SK-N-SH treated with all-trans-retinoic acid at 6 μM for 48 hours (cell line): ENCODE data around the gene HHAT.

Source experiments
- ATAC-seq: fragments of 200-7000 bp; cut with Tn5 transposase; 3 replicates; pipeline ENCODE4 v1.9.1; 2020; ENCODE audit warnings: mild to moderate bottlenecking, moderate library complexity
- ARNTL ChIP-seq: fragments of 450-650 bp; formaldehyde crosslinking; IDR thresholded peaks from 2 replicates; pipeline ENCODE4 v1.5.0; 2020; ENCODE audit warnings: low read depth, mild to moderate bottlenecking, moderate library complexity, borderline replicate concordance
- BACH2 ChIP-seq: fragments of 250-450 bp; sonication (Bioruptor Pico); IDR thresholded peaks from 2 replicates; pipeline ENCODE4 v1.9.0; 2021; ENCODE audit warnings: mild to moderate bottlenecking, borderline replicate concordance
- CSDC2 ChIP-seq: fragments of 250-450 bp; sonication (Bioruptor Pico); IDR thresholded peaks from 2 replicates; pipeline ENCODE4 v1.5.0; 2020; ENCODE audit warnings: mild to moderate bottlenecking, moderate library complexity
- ESRRG ChIP-seq: fragments of 250-450 bp; sonication (Bioruptor Pico); IDR thresholded peaks from 2 replicates; pipeline ENCODE4 v1.6.1; 2021; ENCODE audit warnings: mild to moderate bottlenecking
- GLIS3 ChIP-seq: fragments of 250-450 bp; sonication (Bioruptor Pico); IDR thresholded peaks from 2 replicates; pipeline ENCODE4 v1.5.0; 2020; ENCODE audit warnings: mild to moderate bottlenecking, moderate library complexity
- ISL1 ChIP-seq: fragments of 250-450 bp; sonication (Bioruptor Pico); IDR thresholded peaks from 2 replicates; pipeline ENCODE4 v2.1.2; 2022; ENCODE audit warnings: mild to moderate bottlenecking, moderate library complexity
- OSR1 ChIP-seq: fragments of 250-450 bp; sonication (Bioruptor Pico); IDR thresholded peaks from 2 replicates; pipeline ENCODE4 v1.8.0; 2022; ENCODE audit warnings: moderate library complexity, mild to moderate bottlenecking, inconsistent platforms
- PPARA ChIP-seq: fragments of 250-450 bp; sonication (Bioruptor Pico); IDR thresholded peaks from 2 replicates; pipeline ENCODE4 v1.5.0; 2020; ENCODE audit warnings: mild to moderate bottlenecking, borderline replicate concordance
- RARB ChIP-seq: fragments of 250-450 bp; sonication (Bioruptor Pico); IDR thresholded peaks from 2 replicates; pipeline ENCODE4 v1.8.0; 2021; ENCODE audit warnings: mild to moderate bottlenecking, moderate library complexity
- TCF4 ChIP-seq: fragments of 250-450 bp; sonication (Bioruptor Pico); IDR thresholded peaks from 2 replicates; pipeline ENCODE4 v1.8.0; 2021; ENCODE audit warnings: mild to moderate bottlenecking, moderate library complexity, borderline replicate concordance
- TOX ChIP-seq: fragments of 250-450 bp; sonication (Bioruptor Pico); IDR thresholded peaks from 2 replicates; pipeline ENCODE4 v1.8.0; 2021; ENCODE audit warnings: mild to moderate bottlenecking, moderate library complexity, borderline replicate concordance
- ZC3H10 ChIP-seq: fragments of 250-450 bp; sonication (Bioruptor Pico); IDR thresholded peaks from 2 replicates; pipeline ENCODE4 v1.5.1; 2021; ENCODE audit warnings: mild to moderate bottlenecking, moderate library complexity
- ZNF565 ChIP-seq: fragments of 450-650 bp; formaldehyde crosslinking; conservative IDR thresholded peaks from 2 replicates; pipeline ENCODE4 v1.5.0; 2020; ENCODE audit warnings: low read depth, mild to moderate bottlenecking, moderate library complexity
- ZNF8 ChIP-seq: fragments of 450-650 bp; formaldehyde crosslinking; IDR thresholded peaks from 2 replicates; pipeline ENCODE4 v1.5.0; 2020; ENCODE audit warnings: mild to moderate bottlenecking, moderate library complexity
- TF ChIP-seq, protein P1 (sequence below): fragments of 250-450 bp; sonication (Bioruptor Pico); IDR thresholded peaks from 2 replicates; pipeline ENCODE4 v1.8.0; 2021; ENCODE audit warnings: low read depth, mild to moderate bottlenecking, moderate library complexity, borderline replicate concordance
- TF ChIP-seq, protein P2 (sequence below): fragments of 250-450 bp; sonication (Bioruptor Pico); IDR thresholded peaks from 2 replicates; pipeline ENCODE4 v1.8.0; 2020; ENCODE audit warnings: mild to moderate bottlenecking, moderate library complexity, borderline replicate concordance
- TF ChIP-seq, protein P3 (sequence below): fragments of 250-450 bp; sonication (Bioruptor Pico); IDR thresholded peaks from 2 replicates; pipeline ENCODE4 v1.5.1; 2020; ENCODE audit warnings: low read depth, mild to moderate bottlenecking, moderate library complexity
- TF ChIP-seq, protein P4 (sequence below): fragments of 250-450 bp; sonication (Bioruptor Pico); IDR thresholded peaks from 2 replicates; pipeline ENCODE4 v1.5.1; 2021; ENCODE audit warnings: mild to moderate bottlenecking, moderate library complexity

The HHAT gene

DNA sequence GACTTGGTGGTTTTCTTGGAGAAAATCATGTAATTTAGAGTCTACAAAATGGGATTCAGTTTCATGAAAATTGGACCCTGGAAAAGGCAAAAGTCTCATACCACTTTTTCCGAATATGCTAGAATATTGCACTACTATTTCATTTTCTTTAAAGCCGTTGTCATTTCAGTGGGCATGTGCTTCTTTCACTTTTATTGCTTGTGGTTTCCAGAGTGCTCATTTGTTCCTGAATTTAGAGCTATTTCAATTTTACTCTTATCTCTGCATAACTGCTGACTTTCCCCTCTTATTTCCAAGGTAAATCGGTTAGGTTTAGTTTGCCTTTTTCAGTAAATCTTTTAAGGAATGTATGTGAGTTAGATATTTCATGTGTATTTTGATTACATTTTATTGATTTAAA, 11.6 kb downstream of the HHAT start:
- TF ChIP-seq, protein P1, sequence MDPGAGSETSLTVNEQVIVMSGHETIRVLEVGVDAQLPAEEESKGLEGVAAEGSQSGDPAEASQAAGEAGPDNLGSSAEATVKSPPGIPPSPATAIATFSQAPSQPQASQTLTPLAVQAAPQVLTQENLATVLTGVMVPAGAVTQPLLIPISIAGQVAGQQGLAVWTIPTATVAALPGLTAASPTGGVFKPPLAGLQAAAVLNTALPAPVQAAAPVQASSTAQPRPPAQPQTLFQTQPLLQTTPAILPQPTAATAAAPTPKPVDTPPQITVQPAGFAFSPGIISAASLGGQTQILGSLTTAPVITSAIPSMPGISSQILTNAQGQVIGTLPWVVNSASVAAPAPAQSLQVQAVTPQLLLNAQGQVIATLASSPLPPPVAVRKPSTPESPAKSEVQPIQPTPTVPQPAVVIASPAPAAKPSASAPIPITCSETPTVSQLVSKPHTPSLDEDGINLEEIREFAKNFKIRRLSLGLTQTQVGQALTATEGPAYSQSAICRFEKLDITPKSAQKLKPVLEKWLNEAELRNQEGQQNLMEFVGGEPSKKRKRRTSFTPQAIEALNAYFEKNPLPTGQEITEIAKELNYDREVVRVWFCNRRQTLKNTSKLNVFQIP: no peak
- no peak for TF ChIP-seq TCF4
- TF ChIP-seq ISL1 (CRISPR knock-in tag): no peak
- TF ChIP-seq PPARA: no peak
- no peak for TF ChIP-seq CSDC2 (CRISPR knock-in tag)
- TF ChIP-seq OSR1: no peak
- ATAC-seq: no peak

DNA sequence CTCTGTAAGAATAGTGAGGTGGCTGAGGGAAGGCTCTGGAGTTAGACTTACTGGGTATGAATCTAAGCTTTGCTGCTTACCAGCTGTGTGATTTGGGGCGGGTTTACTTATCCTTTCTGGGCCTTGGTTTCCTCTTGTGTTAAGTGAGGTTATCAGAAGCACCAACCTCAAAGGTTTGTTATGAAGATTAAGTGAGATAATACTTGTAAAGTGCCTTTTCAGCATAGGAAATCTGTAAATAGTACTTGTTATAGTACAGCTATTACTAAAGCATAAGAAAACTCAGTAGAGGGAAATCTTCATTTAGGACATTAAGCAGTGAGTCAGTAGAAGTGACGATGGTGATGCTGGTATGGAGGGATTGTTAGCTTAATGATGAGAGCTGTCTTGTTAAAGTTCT, 12.1 kb downstream of the HHAT start:
- no peak for ATAC-seq
- TF ChIP-seq, protein P1: no peak
- TF ChIP-seq PPARA (no peak), ZNF8 (CRISPR knock-in tag) (no peak), GLIS3 (CRISPR knock-in tag) (no peak), BACH2 (CRISPR knock-in tag) (no peak), ZC3H10 (CRISPR knock-in tag) (no peak), RARB (CRISPR knock-in tag) (no peak), TOX (CRISPR knock-in tag) (no peak), TCF4 (no peak)
- TF ChIP-seq, protein P2, sequence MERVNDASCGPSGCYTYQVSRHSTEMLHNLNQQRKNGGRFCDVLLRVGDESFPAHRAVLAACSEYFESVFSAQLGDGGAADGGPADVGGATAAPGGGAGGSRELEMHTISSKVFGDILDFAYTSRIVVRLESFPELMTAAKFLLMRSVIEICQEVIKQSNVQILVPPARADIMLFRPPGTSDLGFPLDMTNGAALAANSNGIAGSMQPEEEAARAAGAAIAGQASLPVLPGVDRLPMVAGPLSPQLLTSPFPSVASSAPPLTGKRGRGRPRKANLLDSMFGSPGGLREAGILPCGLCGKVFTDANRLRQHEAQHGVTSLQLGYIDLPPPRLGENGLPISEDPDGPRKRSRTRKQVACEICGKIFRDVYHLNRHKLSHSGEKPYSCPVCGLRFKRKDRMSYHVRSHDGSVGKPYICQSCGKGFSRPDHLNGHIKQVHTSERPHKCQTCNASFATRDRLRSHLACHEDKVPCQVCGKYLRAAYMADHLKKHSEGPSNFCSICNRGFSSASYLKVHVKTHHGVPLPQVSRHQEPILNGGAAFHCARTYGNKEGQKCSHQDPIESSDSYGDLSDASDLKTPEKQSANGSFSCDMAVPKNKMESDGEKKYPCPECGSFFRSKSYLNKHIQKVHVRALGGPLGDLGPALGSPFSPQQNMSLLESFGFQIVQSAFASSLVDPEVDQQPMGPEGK: no peak
- TF ChIP-seq, protein P3, sequence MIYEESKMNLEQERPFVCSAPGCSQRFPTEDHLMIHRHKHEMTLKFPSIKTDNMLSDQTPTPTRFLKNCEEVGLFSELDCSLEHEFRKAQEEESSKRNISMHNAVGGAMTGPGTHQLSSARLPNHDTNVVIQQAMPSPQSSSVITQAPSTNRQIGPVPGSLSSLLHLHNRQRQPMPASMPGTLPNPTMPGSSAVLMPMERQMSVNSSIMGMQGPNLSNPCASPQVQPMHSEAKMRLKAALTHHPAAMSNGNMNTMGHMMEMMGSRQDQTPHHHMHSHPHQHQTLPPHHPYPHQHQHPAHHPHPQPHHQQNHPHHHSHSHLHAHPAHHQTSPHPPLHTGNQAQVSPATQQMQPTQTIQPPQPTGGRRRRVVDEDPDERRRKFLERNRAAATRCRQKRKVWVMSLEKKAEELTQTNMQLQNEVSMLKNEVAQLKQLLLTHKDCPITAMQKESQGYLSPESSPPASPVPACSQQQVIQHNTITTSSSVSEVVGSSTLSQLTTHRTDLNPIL (CRISPR knock-in tag): no peak

DNA sequence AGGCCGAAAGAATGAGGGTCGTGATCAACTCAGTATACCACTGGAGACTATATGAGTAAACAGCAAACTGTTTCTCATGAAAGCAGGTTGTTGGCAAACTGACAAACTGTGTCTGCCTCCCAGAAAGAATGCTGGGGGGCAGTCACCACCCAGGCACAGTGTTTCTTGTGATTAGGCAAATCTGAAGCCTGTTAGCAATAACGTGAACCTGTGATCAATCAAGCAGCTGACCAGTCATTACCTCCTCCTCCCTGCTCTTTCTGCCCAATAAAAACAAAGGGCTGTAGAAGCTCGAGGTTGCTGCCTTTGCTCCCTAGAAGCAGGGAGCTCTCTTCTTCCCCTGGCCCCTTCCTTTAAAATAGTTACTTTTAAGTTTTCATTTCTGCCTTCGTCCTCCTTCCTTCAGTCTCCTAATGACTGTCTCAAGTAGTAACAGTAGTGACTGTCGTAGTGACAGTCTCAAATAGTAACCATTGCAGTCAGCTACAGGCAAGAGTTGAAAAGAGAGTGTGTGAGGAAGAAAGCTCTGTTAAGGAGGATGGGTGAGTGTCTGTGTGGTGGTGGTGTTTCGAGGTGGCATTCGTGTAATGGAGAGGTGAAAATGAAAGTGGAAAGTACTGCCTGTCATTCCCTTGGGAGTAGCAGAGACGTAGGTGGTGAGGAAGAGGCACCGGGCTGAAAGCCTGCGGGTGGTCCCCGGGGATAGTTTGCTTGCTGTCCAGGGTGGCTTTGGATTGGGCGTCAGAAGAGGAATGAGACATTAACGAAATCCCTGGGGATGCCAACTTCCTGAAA, 14.5 kb downstream of the HHAT start:
- ATAC-seq: peak; percentile 28
- TF ChIP-seq TCF4 (no peak), ESRRG (no peak), ISL1 (CRISPR knock-in tag) (no peak), BACH2 (CRISPR knock-in tag) (no peak), GLIS3 (CRISPR knock-in tag) (no peak)
- TF ChIP-seq, protein P2: no peak

DNA sequence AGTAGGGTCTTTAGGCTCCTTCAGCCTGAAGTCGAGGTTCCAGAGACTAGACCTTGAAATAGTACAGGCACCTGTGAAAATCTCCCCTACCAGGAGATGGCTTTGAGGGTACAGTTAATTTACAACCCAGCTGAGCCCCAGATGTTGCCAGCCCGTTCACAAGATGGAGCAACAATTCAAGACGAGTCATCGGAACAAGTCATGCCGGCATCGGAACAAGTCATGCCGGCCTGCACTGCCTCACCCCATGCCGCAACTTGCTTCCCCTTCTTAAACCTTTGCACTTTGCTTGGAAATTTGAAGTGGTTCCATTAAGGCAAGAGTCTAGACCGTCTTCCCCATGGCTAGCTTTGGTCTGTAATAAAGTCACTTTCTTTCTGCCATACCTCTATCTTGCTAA, 16.0 kb downstream of the HHAT start:
- no peak for ATAC-seq
- TF ChIP-seq BACH2 (CRISPR knock-in tag) (no peak), ZNF8 (CRISPR knock-in tag) (no peak), ARNTL (CRISPR knock-in tag) (no peak), ESRRG (no peak), ZNF565 (CRISPR knock-in tag) (no peak), GLIS3 (CRISPR knock-in tag) (no peak), TCF4 (no peak), PPARA (no peak), ZC3H10 (CRISPR knock-in tag) (no peak)
- TF ChIP-seq, protein P1: no peak
- TF ChIP-seq, protein P3 (CRISPR knock-in tag): no peak
- TF ChIP-seq, protein P4, sequence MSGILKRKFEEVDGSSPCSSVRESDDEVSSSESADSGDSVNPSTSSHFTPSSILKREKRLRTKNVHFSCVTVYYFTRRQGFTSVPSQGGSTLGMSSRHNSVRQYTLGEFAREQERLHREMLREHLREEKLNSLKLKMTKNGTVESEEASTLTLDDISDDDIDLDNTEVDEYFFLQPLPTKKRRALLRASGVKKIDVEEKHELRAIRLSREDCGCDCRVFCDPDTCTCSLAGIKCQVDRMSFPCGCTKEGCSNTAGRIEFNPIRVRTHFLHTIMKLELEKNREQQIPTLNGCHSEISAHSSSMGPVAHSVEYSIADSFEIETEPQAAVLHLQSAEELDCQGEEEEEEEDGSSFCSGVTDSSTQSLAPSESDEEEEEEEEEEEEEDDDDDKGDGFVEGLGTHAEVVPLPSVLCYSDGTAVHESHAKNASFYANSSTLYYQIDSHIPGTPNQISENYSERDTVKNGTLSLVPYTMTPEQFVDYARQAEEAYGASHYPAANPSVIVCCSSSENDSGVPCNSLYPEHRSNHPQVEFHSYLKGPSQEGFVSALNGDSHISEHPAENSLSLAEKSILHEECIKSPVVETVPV: no peak
